C4-2B (cell line): ENCODE measurements around the gene AIRE.

Experiments used
- ZFX ChIP-seq: fragments of 450-650 bp; IDR thresholded peaks from 2 replicates; pipeline ENCODE4 v1.6.1; 2017
- TF ChIP-seq, protein P1 (sequence below): fragments of 450-650 bp; conservative IDR thresholded peaks from 2 replicates; pipeline ENCODE4 v1.5.1; 2017; ENCODE audit warnings: mild to moderate bottlenecking

DNA sequence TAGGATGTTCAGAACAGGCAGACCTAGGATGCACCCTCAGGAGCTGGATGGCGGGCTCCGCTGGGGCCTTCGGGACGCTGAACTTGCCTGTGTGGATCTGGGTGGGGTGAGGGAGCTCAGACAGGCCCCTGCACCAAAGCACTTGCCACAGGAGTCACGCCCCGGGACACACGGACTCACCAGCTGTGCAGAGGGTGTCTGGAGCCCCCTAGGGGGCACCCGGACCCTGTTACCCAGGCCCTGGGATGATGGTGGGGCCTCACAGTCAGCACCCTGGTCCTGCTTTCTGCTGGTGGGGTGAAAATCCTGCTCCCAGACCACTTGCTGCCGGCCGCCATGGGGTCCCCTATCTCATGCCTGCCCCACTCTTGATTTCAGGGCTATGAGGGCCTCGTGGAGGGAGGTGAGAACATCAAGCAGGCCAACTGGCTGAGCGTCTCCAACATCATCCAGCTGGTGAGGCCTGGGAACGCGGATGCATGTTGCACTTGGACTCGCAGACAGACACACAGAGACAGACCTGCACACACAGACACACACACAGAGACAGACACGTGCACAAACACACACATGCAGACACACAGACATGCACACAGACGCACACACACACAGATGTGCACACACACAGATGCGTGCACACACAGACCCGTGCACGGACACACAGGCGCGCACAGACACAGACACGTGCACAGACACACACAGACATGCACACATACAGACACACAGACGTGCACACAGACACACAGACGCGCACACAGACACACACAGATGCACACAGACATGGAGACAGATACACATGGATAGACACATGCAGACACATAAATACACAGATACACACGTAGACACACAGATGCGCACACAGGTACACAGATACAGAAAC lies 25.2 kb downstream of the AIRE start:
- TF ChIP-seq, protein P1, sequence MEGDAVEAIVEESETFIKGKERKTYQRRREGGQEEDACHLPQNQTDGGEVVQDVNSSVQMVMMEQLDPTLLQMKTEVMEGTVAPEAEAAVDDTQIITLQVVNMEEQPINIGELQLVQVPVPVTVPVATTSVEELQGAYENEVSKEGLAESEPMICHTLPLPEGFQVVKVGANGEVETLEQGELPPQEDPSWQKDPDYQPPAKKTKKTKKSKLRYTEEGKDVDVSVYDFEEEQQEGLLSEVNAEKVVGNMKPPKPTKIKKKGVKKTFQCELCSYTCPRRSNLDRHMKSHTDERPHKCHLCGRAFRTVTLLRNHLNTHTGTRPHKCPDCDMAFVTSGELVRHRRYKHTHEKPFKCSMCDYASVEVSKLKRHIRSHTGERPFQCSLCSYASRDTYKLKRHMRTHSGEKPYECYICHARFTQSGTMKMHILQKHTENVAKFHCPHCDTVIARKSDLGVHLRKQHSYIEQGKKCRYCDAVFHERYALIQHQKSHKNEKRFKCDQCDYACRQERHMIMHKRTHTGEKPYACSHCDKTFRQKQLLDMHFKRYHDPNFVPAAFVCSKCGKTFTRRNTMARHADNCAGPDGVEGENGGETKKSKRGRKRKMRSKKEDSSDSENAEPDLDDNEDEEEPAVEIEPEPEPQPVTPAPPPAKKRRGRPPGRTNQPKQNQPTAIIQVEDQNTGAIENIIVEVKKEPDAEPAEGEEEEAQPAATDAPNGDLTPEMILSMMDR = no peak
- no peak for TF ChIP-seq ZFX
